GM19468 (cell line): Measurements from ENCODE around the gene RPL7A.
A peak's percentile ranks its signal among the peaks of the same experiment; 100 is the strongest.
"Not testable (repeated sequence)": the region's sequence is repeated elsewhere in the genome, so short reads cannot be mapped to it uniquely, and the experiment has no call there.

Experiments
- ATAC-seq: cut with Tn5 transposase; IDR thresholded peaks from one replicate; pipeline ENCODE4 v1.9.1; 2021; ENCODE audit warnings: mild to moderate bottlenecking, moderate library complexity, moderate number of reproducible peaks; ENCODE audit not compliant: unreplicated experiment; ENCODE audit errors: extremely low read depth

The RPL7A gene

GRCh38 chr9:133327021-133327420 is 21.0 kb upstream of the RPL7A start:
- not testable (repeated sequence) for ATAC-seq

GRCh38 chr9:133327834-133328484 is 20.1 kb upstream of the RPL7A start:
- no peak for ATAC-seq

GRCh38 chr9:133329306-133330156 is 18.5 kb upstream of the RPL7A start:
- ATAC-seq: not testable (repeated sequence)

- ATAC-seq: no peak
Observed at GRCh38 chr9:133331221-133331620, 16.8 kb upstream of the RPL7A start.

DNA sequence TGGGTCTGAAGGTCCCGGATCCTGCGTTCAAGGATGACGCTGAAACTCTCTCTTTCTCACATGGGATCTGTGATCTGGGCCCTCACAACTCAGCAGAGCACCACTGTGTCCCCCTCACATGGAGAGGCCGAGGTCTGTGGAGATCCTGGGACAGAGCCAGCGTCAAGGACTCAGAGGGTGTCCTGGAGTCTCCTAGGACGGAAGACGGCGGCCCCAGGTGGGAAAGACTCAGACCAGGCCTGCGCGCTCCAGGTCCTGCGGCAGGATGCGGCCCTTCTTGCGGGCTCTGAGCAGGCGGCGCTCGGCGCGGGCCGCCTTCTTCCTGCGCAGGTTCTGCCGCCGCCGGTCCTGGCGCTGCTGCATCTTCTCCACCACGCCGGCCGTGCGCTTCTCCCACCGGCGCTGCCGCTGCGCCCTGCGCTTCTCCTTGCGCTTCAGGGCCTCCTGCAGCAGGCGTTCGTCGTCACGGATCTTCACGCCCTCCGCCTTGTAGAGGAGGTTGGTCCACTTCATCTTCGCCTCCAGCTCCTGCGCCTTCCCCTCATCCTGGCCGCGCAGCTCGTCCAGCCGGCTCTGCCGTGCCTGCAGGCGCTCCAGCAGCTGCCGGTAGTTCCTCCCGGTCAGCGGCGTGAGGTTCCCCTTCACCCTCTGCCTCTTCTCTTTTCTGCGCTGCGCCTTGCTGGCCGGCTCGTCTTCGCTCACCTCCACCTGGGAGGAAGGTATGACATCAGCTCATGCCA is 16.2 kb upstream of the RPL7A start:
- no peak for ATAC-seq

DNA sequence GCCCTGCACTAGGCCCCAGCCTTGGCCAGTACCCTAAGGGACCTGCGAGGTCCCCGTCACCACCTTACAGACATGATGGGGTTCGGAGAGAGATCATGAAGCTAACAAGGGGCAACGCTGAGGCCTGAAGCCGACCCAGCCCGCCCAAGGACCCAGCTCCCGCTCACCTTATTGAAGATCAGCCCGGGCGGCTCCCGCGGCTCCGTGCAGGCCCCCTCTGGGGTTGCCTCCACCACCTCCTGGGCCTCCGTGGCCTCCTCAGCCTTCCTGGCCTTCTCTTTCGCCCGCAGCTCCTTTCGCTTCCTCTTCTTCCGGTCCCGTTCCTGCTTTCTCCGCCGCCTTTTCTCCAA is 15.7 kb upstream of the RPL7A start:
- no peak for ATAC-seq

- no peak for ATAC-seq
Observed at GRCh38 chr9:133333011-133333410, 15.0 kb upstream of the RPL7A start.

DNA sequence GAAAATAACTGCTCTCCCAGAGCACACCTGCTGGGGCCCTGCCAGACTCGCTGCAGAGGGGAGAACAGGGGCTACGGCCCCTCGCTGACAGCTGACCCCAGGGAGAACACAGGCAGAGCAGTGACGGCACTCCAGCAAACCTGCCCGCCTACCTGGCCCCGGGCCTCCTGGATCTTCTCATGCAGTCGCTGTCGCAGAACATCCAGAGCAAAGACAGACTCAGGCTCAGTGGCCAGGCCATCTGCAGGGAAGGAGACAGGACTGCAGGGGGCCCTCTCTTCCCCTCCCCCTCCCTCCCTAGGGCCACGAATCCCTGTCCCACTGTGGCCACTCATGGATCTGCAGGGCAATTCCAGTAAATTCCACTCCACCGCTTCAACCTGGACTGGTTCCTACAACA is 14.5 kb upstream of the RPL7A start:
- no peak for ATAC-seq

DNA sequence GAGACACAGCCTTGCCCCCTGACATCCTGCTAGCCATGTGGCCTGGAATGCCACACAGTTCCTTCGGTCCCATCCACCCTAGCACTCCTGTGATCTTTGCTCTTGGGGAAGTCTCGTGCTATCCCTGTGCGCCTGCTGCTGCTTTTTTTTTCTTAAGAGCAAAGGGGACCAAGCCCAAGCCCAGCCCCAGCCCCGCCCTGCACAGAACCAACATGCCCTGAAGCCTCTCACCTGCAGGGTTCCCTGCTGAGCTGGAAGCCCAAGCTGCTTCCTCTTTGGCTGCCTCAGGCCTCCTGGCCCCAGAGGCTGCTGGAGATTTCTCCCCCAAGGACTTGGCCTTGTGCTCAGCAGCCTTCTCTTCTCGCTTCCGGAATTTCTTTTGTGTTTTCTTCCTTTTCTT is 13.9 kb upstream of the RPL7A start:
- no peak for ATAC-seq

DNA sequence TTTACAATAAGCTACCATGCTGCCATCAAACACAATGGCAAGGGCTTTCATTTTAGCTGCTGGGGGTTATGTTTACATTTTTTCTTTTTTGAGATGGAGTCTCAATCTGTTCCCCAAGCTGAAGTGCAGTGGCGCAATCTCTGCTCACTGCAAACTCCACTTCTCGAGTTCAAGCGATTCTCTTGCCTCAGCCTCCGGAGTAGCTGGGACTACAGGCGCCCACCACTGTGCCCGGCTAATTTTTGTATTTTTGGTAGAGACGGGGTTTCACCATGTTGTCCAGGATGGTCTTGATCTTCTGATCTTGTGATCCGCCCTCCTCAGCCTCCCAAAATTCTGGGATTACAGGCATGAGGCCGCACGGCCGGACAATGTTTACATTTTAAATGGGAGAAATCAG is 13.1 kb upstream of the RPL7A start:
- not testable (repeated sequence) for ATAC-seq

- ATAC-seq: peak; percentile 69
Observed at GRCh38 chr9:133335924-133336811, 11.8 kb upstream of the RPL7A start, which contains the start of gene SURF6. Gene SURF6, minus strand, starts transcription at chr9:133336188. Its CDS starts 56 bp downstream, at chr9:133336132.

GRCh38 chr9:133339641-133340040 is 8.4 kb upstream of the RPL7A start:
- ATAC-seq: no peak

- no peak for ATAC-seq
Observed at GRCh38 chr9:133340256-133340655, 7.8 kb upstream of the RPL7A start.

DNA sequence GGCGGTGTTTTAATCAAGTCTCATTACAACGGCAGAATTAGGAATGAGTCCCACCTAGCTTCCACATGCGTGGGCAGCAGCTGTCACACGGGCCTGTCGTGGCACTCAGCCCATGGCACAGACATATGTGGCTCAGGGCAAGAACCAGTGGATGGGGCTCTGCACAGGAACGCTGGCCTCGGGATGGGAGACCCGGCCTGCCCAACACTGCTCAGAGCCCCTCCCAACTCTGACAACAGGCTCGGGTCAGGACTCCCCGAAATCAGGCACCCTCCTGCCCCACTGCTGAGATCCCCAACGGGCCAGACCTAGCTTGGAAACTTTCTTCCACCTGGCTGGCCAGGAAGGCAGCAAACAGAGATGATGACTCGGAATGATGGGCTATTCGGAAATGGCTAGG is 7.1 kb upstream of the RPL7A start:
- no peak for ATAC-seq

DNA sequence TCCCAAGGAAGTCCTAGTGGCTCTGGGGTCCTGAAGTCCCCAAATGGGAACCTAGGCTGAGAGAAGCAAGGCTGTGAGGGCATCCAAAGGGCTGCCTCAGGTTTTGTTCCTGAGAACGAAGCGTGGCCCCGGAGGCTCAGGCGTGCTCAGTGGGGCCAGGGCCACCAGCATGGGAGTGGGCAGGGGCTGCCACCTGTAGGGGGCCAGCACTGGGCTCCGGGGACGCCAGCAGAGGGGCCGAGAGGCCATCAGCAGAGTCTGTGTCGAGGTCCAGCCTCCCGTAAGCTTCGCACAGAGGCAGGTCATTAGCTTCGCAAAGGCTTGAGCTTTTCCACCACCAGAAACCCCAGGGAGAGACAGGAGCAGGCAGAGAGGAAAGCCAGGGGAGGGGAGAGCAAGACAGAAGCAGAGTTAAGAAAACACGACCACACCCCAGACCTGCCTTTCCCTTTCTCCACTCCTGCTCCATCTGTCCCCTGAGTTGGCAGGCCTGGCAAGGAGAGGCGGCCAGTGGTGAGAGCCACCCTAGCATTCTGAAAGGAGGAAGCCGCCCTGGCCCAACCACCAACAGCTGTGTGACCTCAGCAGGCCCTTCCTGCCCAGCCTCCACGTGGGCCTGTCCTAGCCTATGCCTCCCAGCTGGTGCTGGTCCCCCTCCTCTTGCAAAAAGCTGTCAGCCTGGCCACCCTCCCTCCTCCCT is 6.5 kb upstream of the RPL7A start:
- ATAC-seq: no peak

DNA sequence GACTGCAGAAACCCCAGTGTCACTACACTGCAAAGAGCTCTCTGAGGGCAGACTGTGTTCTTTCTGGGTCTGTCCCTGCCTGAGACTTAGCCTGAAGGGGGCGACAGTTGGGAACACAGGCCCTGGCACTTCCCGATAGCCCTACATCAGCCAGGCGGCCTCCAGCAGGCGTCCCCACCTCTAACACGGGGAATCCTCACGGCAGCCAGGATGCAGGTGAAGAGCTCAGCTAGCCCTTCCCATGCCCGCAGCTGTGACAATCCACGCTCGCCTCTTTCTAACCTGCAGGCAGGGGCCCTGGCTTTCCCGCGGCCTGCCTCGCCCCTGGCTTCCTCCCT is 6.0 kb upstream of the RPL7A start:
- no peak for ATAC-seq

DNA sequence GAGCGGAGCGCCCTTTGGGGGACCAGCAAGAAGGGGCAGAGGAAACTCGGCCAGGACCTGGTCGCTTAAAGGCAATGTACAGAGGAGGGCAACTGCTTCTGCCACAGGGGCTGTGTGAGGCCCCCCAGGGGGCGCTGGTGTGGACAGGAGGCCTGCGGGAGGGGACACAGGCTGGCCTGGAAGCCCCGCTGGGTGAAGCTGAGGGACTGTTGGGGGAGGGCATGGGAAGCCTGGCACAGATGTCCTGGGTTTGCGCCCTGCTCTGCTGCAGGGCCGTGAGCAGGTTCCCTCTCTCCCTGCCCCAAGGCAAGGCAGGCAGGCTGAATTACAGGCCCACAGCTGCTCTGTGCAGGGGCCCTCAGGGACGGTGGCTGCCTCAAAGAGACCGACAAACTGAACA is 5.4 kb upstream of the RPL7A start:
- no peak for ATAC-seq

DNA sequence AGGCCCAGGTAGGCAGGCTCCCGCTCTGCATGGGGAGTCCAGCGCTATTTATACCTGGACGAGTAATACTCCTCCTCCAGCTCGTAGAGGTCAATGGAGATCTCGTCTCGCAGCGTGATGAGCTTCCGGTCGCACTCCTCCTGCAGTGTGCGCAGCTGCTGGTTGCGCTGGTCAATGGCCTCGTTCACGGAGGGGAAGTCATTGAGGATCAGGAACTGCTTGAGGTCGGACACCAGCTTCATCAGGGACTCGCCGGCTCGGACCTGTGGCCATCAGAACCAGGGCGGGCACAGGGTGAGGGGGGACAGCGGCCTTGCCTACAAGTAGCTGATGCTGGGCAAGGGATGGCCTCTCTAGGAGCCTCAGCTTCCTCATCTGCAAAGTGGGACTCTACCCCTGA is 3.9 kb upstream of the RPL7A start:
- no peak for ATAC-seq

DNA sequence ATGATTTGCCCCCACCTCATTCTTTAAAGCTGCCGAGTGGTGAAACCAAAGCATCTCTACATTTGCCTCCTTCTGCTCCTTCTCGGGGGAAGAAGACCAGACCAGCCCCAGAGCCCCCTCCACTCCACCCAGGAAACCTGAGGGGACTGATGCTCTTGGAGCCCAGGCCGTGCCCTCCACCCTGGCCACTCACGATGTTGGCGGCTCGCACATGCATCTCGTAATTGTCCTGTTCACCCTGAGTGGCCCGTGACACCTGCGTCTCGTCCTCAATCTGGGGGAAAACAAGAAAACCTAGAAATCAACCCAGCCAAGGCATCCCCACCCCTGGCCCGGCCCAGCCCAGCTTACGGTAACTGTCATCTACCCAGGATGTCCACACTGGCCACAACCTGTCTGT is 3.0 kb upstream of the RPL7A start:
- ATAC-seq: no peak

- ATAC-seq: no peak
Observed at GRCh38 chr9:133345596-133345995, 2.4 kb upstream of the RPL7A start.
